Epithelial cell of esophagus (primary cell): ENCODE data around the gene ISX.

ENCODE experiments used
- DNase-seq: peaks from one replicate; pipeline ENCODE4 v3.0.0; 2010; ENCODE audit warnings: low read depth
- H3K4me3 ChIP-seq: 2 replicates; pipeline ENCODE4 v1.5.1; 2011; ENCODE audit warnings: mild to moderate bottlenecking, low read length, control low read depth
- TF ChIP-seq, protein P1 (sequence below): IDR thresholded peaks from 2 replicates; pipeline ENCODE4 v1.5.1; 2011; ENCODE audit warnings: low read depth, mild to moderate bottlenecking, low read length, control low read depth, inconsistent platforms; ENCODE audit not compliant: insufficient read depth; ENCODE audit errors: missing control alignments

The ISX gene

DNA sequence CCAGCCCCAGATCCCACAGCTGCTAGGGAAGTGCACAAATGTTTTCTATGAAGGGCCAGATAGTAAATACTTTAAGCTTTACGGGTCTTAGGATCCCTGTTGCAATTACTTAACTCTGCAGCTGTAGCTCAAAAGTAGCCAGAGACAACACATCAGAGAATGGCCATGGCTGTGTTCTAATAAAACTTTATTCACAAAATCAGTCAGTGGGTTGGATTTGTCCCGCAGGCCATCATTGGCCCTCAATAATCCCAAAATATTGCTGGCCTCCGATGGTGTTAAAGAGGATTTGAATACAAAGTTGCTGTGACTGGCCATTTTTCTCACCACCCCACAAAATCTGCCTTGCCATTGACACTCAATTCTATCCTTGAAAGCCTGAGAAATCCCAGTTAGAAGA lies 49.6 kb downstream of the ISX start:
- DNase-seq: no peak
- H3K4me3 ChIP-seq: no peak overlapping the region
- TF ChIP-seq, protein P1, sequence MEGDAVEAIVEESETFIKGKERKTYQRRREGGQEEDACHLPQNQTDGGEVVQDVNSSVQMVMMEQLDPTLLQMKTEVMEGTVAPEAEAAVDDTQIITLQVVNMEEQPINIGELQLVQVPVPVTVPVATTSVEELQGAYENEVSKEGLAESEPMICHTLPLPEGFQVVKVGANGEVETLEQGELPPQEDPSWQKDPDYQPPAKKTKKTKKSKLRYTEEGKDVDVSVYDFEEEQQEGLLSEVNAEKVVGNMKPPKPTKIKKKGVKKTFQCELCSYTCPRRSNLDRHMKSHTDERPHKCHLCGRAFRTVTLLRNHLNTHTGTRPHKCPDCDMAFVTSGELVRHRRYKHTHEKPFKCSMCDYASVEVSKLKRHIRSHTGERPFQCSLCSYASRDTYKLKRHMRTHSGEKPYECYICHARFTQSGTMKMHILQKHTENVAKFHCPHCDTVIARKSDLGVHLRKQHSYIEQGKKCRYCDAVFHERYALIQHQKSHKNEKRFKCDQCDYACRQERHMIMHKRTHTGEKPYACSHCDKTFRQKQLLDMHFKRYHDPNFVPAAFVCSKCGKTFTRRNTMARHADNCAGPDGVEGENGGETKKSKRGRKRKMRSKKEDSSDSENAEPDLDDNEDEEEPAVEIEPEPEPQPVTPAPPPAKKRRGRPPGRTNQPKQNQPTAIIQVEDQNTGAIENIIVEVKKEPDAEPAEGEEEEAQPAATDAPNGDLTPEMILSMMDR: no peak

DNA sequence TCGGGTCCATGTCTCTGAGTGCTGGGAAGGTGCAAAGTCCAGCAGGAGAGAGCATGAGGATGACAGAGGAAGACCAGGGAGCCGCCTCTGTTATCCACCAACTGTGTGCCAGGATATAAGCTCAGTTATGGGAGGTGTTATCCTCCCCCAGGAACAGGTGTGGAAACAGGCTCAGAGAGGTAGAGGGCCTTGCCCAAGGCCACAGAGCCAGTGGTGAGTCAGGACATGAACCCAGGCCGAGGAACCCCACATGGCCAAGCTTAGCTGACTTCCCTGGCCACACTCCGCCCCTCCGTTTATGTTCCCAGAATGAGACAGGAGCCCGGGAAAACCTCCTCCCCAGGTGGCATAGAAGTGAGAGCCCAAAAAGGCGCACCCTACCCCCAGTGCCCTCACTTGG lies 50.3 kb downstream of the ISX start:
- no peak for DNase-seq
- no peak overlapping the region for H3K4me3 ChIP-seq
- TF ChIP-seq, protein P1: no peak

DNA sequence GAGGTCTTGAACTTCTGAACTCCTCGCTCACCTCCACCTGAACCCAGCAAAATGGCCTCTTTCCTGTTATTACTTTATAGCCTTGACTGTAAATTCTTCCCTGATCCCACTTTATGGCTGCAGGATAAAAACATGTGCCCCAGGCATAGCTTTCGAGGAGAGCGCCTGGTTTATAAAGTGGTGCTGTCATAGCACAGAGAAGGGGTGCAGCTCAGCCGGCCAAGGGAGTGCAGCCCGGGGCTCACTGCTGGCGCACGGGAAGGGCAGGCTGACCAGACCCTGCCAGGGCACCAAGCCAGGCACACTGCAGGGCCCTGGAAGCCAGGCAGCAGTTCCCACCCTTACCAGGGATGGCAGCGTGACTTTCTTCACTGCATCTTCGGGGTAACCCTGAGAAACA lies 50.9 kb downstream of the ISX start:
- H3K4me3 ChIP-seq: no peak overlapping the region
- TF ChIP-seq, protein P1: no peak
- DNase-seq: no peak

DNA sequence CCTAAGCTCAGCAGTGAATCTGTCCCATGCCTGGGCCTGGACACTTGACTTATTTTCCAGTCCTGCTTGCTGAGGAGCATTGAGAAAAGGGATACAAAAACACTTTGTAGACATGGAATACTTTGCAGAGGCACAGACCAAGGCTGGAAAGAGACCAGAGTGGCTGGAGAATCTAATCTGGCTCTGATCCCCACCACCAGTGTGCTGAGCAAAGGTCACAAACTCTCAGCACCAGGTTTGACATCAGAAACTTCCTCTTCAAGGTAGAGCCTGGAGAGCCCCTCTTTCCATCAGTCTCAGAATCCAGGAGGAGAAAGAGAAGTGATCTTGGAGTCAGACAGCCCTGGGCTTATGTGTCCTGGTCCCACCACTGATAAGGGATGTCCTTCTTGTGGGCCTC lies 53.5 kb downstream of the ISX start:
- no peak for DNase-seq
- TF ChIP-seq, protein P1: no peak

DNA sequence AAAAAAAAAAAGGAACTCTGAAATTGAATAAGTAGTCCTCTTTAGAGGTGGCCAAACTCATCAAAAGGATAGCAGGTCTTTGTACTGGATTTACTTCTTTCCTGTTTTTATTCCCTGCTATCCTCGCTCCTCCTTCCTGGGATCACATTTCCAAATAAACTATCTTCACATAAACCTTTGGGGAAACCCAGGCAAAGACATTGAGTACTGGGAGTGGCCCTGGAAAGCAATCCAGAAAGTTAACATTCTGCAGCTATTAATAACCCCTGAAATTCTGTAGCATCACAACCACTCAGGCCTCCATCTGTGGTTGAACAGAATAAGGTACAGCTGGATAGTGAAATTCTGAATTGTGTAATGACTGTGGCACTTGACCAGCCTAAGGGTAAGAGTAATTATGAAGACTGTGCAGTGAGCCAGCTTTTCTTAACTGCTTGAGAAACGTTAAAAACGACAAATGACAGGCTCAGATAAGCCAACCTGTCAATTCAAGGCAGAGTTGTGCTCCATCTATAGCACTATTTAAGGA lies 58.8 kb downstream of the ISX start:
- TF ChIP-seq, protein P1: no peak
- no peak overlapping the region for H3K4me3 ChIP-seq
- DNase-seq: no peak

More for the DNA sequence above, 53.5 kb downstream of the ISX start:
- H3K4me3 ChIP-seq: no peak overlapping the region

DNA sequence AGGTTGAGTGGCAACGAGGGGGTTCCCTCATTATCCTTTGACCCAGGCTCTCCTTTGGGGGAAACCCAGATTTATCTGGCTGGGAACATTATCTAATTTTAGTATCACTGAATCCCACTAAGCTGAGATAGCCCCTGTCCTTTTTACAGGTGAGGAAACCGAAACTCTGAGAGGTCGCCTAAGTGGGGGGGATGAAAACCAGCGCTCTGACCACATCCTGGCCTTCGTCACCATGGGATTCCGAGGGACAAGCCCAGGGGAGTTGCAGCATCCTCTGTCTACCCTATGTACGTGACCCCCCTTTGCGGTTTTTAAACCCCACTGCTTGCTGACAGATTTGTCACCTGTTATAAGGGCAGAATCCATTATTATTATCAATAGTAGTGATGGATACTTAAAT lies 61.0 kb downstream of the ISX start:
- H3K4me3 ChIP-seq: no peak overlapping the region
- TF ChIP-seq, protein P1: no peak
- no peak for DNase-seq

DNA sequence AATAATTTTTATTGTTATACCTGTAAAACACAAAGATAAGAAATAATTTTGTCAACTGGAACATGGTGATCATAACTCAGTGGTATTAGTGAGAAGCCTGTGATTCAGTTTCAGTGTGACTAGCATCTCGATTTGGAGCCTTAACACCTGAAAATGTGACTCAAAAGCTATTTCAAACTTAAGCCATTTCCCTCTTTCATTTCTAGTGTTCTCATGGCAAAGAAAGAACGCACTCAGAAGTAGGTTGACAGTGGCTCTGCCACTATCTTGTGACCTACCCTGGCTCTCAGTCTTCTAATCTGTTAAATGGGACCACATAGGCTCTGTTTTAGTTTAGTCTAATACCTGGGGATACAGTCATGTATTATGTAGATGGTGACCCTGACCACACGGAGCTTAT lies 62.7 kb downstream of the ISX start:
- TF ChIP-seq, protein P1: no peak
- no peak for DNase-seq
- no peak overlapping the region for H3K4me3 ChIP-seq
